WTC11 (cell line): ENCODE data around the gene RPTOR. TPM values are rescaled to one million over a fixed set of nuclear protein-coding genes. Genes with fewer than 3 reads are reported as not detected.

Experiments used
- ATAC-seq: fragments of 200-7000 bp; cut with Tn5 transposase; 2 replicates; pipeline ENCODE4 v1.10.0; 2021; ENCODE audit warnings: mild to moderate bottlenecking, moderate library complexity
- CTCF ChIA-PET: fragments of 300-600 bp; sonication (Branson Sonifier 250); formaldehyde crosslinking; loops from one replicate; lab custom pipeline; 2021; ENCODE audit warnings: antibody characterized with exemption; lab: Charles Lee
- POLR2A ChIA-PET: fragments of 350-600 bp; sonication (Branson Sonifier 250); formaldehyde crosslinking; loops from one replicate; lab custom pipeline; 2021; ENCODE audit warnings: antibody characterized with exemption; lab: Charles Lee
- DNase-seq: peaks from one replicate; pipeline ENCODE4 v3.0.0; 2021; ENCODE audit warnings: low spot score
- H3K27ac Mint-ChIP-seq: 2 replicates; pipeline ENCODE4 v1.8.0; 2021; ENCODE audit warnings: mixed read lengths
- H3K27me3 Mint-ChIP-seq: 2 replicates; pipeline ENCODE4 v1.8.0; 2021; ENCODE audit warnings: low read depth, mild to moderate bottlenecking, moderate library complexity, mixed read lengths
- H3K36me3 Mint-ChIP-seq: 2 replicates; pipeline ENCODE4 v1.8.0; 2021; ENCODE audit warnings: mixed read lengths
- H3K4me1 Mint-ChIP-seq: 2 replicates; pipeline ENCODE4 v1.8.0; 2022; ENCODE audit warnings: mixed read lengths
- H3K4me3 Mint-ChIP-seq: 2 replicates; pipeline ENCODE4 v1.8.0; 2021; ENCODE audit warnings: mild to moderate bottlenecking, moderate library complexity, mixed read lengths
- H3K9me3 Mint-ChIP-seq: 2 replicates; pipeline ENCODE4 v1.8.0; 2021; ENCODE audit warnings: mixed read lengths
- CDX4 ChIP-seq: fragments of 250-450 bp; sonication (Bioruptor Pico); IDR thresholded peaks from 2 replicates; pipeline ENCODE4 v1.9.0; 2021; ENCODE audit warnings: moderate library complexity, mild to moderate bottlenecking, inconsistent platforms, borderline replicate concordance
- CREB1 ChIP-seq: sonication (generic); formaldehyde crosslinking; IDR thresholded peaks from 2 replicates; pipeline ENCODE4 v1.8.0; 2023; ENCODE audit warnings: mild to moderate bottlenecking, missing genetic modification reagents
- E2F4 ChIP-seq: sonication (generic); formaldehyde crosslinking; IDR thresholded peaks from 2 replicates; pipeline ENCODE4 v1.8.1; 2022; ENCODE audit warnings: low read depth, mild to moderate bottlenecking, moderate library complexity, missing genetic modification reagents, borderline replicate concordance
- FOXP1 ChIP-seq: sonication (generic); formaldehyde crosslinking; IDR thresholded peaks from 2 replicates; pipeline ENCODE4 v1.8.0; 2022; ENCODE audit warnings: missing genetic modification reagents, mild to moderate bottlenecking, moderate library complexity, borderline replicate concordance
- GTF2I ChIP-seq: fragments of 250-450 bp; sonication (Bioruptor Pico); conservative IDR thresholded peaks from 2 replicates; pipeline ENCODE4 v1.4.0; 2021; ENCODE audit warnings: mild to moderate bottlenecking
- JAZF1 ChIP-seq: fragments of 250-450 bp; sonication (Bioruptor Pico); IDR thresholded peaks from 2 replicates; pipeline ENCODE4 v1.9.0; 2021; ENCODE audit warnings: moderate library complexity, mild to moderate bottlenecking, inconsistent platforms
- JUN ChIP-seq: sonication (generic); formaldehyde crosslinking; IDR thresholded peaks from 2 replicates; pipeline ENCODE4 v1.8.0; 2023; ENCODE audit warnings: mild to moderate bottlenecking, missing genetic modification reagents
- NFATC4 ChIP-seq: fragments of 250-450 bp; sonication (Bioruptor Pico); IDR thresholded peaks from 2 replicates; pipeline ENCODE4 v1.9.0; 2021; ENCODE audit warnings: mild to moderate bottlenecking
- NFE2L1 ChIP-seq: sonication (generic); formaldehyde crosslinking; IDR thresholded peaks from 2 replicates; pipeline ENCODE4 v1.8.1; 2023; ENCODE audit warnings: missing genetic modification reagents
- NR1H2 ChIP-seq: sonication (generic); formaldehyde crosslinking; IDR thresholded peaks from 2 replicates; pipeline ENCODE4 v1.9.0; 2021; ENCODE audit warnings: mild to moderate bottlenecking, moderate library complexity, missing genetic modification reagents
- NR3C1 ChIP-seq: sonication (generic); formaldehyde crosslinking; conservative IDR thresholded peaks from 2 replicates; pipeline ENCODE4 v1.8.1; 2023; ENCODE audit warnings: low read depth, mild to moderate bottlenecking, missing genetic modification reagents
- RORB ChIP-seq: fragments of 250-450 bp; sonication (Bioruptor Pico); IDR thresholded peaks from 2 replicates; pipeline ENCODE4 v1.9.0; 2021; ENCODE audit warnings: mild to moderate bottlenecking
- STAT6 ChIP-seq: sonication (generic); formaldehyde crosslinking; conservative IDR thresholded peaks from 2 replicates; pipeline ENCODE4 v1.8.1; 2023; ENCODE audit warnings: mild to moderate bottlenecking, low read depth, missing genetic modification reagents, moderate library complexity
- TCF7 ChIP-seq: sonication (generic); formaldehyde crosslinking; IDR thresholded peaks from 2 replicates; pipeline ENCODE4 v1.8.0; 2022; ENCODE audit warnings: mild to moderate bottlenecking, low read depth, missing genetic modification reagents, moderate library complexity
- TP53 ChIP-seq: sonication (generic); formaldehyde crosslinking; IDR thresholded peaks from 2 replicates; pipeline ENCODE4 v1.8.1; 2023; ENCODE audit warnings: mild to moderate bottlenecking, missing genetic modification reagents
- USF2 ChIP-seq: sonication (generic); formaldehyde crosslinking; IDR thresholded peaks from 2 replicates; pipeline ENCODE4 v1.8.1; 2023; ENCODE audit warnings: mild to moderate bottlenecking, missing genetic modification reagents, moderate library complexity
- ZNF232 ChIP-seq: sonication (generic); formaldehyde crosslinking; IDR thresholded peaks from 2 replicates; pipeline ENCODE4 v1.8.0; 2022; ENCODE audit warnings: mild to moderate bottlenecking, missing genetic modification reagents
- ZNF425 ChIP-seq: fragments of 250-450 bp; sonication (Bioruptor Pico); conservative IDR thresholded peaks from 2 replicates; pipeline ENCODE4 v1.9.0; 2021; ENCODE audit warnings: mild to moderate bottlenecking
- total RNA-seq: library from RNA; stranded (reverse); gene quantifications from 3 replicates; pipeline ENCODE4 v1.2.3, GENCODE V29; 2021
- TF ChIP-seq, protein P1 (sequence below): fragments of 250-450 bp; sonication (Bioruptor Pico); IDR thresholded peaks from 2 replicates; pipeline ENCODE4 v2.1.2; 2022; ENCODE audit warnings: mild to moderate bottlenecking, moderate library complexity

The RPTOR gene
- total RNA-seq, 1 experiment from 2014 or later, result 41.0 TPM

GRCh38 chr17:80657561-80657960 lies 112.9 kb downstream of the RPTOR start:
- ATAC-seq (no peak), DNase-seq (no peak)
- TF ChIP-seq NR1H2 (CRISPR knock-in tag) (no peak), E2F4 (CRISPR knock-in tag) (no peak), NFATC4 (CRISPR knock-in tag) (no peak), TCF7 (no peak), FOXP1 (CRISPR knock-in tag) (no peak), TP53 (CRISPR knock-in tag) (no peak), CREB1 (CRISPR knock-in tag) (no peak), USF2 (no peak), RORB (no peak), STAT6 (CRISPR knock-in tag) (no peak), CDX4 (CRISPR knock-in tag) (no peak), JUN (CRISPR knock-in tag) (no peak), NFE2L1 (CRISPR knock-in tag) (no peak), ZNF232 (CRISPR knock-in tag) (no peak), ZNF425 (CRISPR knock-in tag) (no peak), GTF2I (no peak), NR3C1 (CRISPR knock-in tag) (no peak), JAZF1 (CRISPR knock-in tag) (no peak)
- TF ChIP-seq, protein P1, sequence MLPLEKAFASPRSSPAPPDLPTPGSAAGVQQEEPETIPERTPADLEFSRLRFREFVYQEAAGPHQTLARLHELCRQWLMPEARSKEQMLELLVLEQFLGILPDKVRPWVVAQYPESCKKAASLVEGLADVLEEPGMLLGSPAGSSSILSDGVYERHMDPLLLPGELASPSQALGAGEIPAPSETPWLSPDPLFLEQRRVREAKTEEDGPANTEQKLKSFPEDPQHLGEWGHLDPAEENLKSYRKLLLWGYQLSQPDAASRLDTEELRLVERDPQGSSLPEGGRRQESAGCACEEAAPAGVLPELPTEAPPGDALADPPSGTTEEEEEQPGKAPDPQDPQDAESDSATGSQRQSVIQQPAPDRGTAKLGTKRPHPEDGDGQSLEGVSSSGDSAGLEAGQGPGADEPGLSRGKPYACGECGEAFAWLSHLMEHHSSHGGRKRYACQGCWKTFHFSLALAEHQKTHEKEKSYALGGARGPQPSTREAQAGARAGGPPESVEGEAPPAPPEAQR (CRISPR knock-in tag), result no peak
- no peak overlapping the region for H3K4me3 Mint-ChIP-seq
- no peaks in the 10 kb centered on the region for H3K27me3 Mint-ChIP-seq
- no peak overlapping the region for H3K27ac Mint-ChIP-seq
- H3K9me3 Mint-ChIP-seq, result no peaks in the 10 kb centered on the region
- peaks cover 29% of the 10 kb centered on the region for H3K4me1 Mint-ChIP-seq
- CTCF ChIA-PET, result no interaction called here
- H3K36me3 Mint-ChIP-seq, result no peaks in the 10 kb centered on the region
- POLR2A ChIA-PET, result no interaction called here
